IMR-90 (cell line): Measurements from ENCODE around the gene FXYD6. TPM values are rescaled to one million over a fixed set of nuclear protein-coding genes. Genes with fewer than 3 reads are reported as not detected.

Experiments used
- ATAC-seq: fragments of 200-7000 bp; cut with Tn5 transposase; 2 replicates; pipeline ENCODE4 v1.9.1; 2020; ENCODE audit warnings: low read depth, mild to moderate bottlenecking, moderate library complexity
- BruUV-seq: library from RNA; stranded (reverse); fragments of 400-500 nt; replicated peaks from 2 replicates; lab custom pipeline; 2021; lab: Mats Ljungman, UMichigan
- CTCF ChIA-PET: fragments of 300-600 bp; formaldehyde crosslinking; extraction: SDS; loops from one replicate; lab custom pipeline; 2021; ENCODE audit warnings: antibody characterized with exemption; lab: Yijun Ruan, JAX
- POLR2A ChIA-PET: fragments of 300-600 bp; sonication (Branson Sonifier 250); formaldehyde crosslinking; loops from one replicate; lab custom pipeline; 2022; ENCODE audit warnings: antibody characterized with exemption; ENCODE audit not compliant: unreplicated experiment; lab: Charles Lee
- DNase-seq: peaks from one replicate; pipeline ENCODE4 v3.0.0; 2013
- H2AFZ ChIP-seq: replicated peaks from 2 replicates; pipeline ENCODE3; 2013; ENCODE audit warnings: low read length, mild to moderate bottlenecking; ENCODE audit not compliant: poor library complexity
- H2AK5ac ChIP-seq: 2 replicates; pipeline ENCODE4 v1.6.1; 2013; ENCODE audit warnings: low read depth, low read length, inconsistent platforms
- H2AK9ac ChIP-seq: replicated peaks from 2 replicates; pipeline ENCODE3; 2013; ENCODE audit warnings: mild to moderate bottlenecking, low read depth, low read length, moderate library complexity; ENCODE audit not compliant: poor library complexity
- H2BK120ac ChIP-seq: 2 replicates; pipeline ENCODE4 v1.6.1; 2013; ENCODE audit warnings: low read depth, low read length, inconsistent platforms
- H2BK15ac ChIP-seq: 3 replicates; pipeline ENCODE4 v1.6.1; 2013; ENCODE audit warnings: low read depth, low read length, inconsistent platforms
- H2BK20ac ChIP-seq: 2 replicates; pipeline ENCODE4 v1.6.1; 2013; ENCODE audit warnings: low read depth, mild to moderate bottlenecking, inconsistent platforms, low read length, moderate library complexity
- H2BK5ac ChIP-seq: 2 replicates; pipeline ENCODE4 v1.6.1; 2013; ENCODE audit warnings: mild to moderate bottlenecking, low read depth, low read length, inconsistent platforms; ENCODE audit not compliant: poor library complexity, severe bottlenecking
- H3K14ac ChIP-seq: replicated peaks from 2 replicates; pipeline ENCODE4 v1.6.1; 2013; ENCODE audit warnings: low read depth, low read length, inconsistent platforms
- H3K18ac ChIP-seq: 2 replicates; pipeline ENCODE4 v1.6.1; 2013; ENCODE audit warnings: low read depth, low read length, control low read depth
- H3K23ac ChIP-seq: 2 replicates; pipeline ENCODE4 v1.6.1; 2013; ENCODE audit warnings: low read depth, low read length, inconsistent platforms
- H3K27ac ChIP-seq: 2 replicates; pipeline ENCODE4 v1.5.1; 2013; ENCODE audit warnings: mild to moderate bottlenecking, control low read depth, low read length; ENCODE audit not compliant: insufficient read depth
- H3K27me3 ChIP-seq: 2 replicates; pipeline ENCODE4 v1.6.1; 2013; ENCODE audit warnings: low read length; ENCODE audit not compliant: control insufficient read depth, insufficient read depth
- H3K36me3 ChIP-seq: 2 replicates; pipeline ENCODE4 v1.6.1; 2013; ENCODE audit warnings: low read length, mixed read lengths; ENCODE audit not compliant: control insufficient read depth, insufficient read depth
- H3K4ac ChIP-seq: 2 replicates; pipeline ENCODE4 v1.6.1; 2013; ENCODE audit warnings: low read depth, low read length, inconsistent platforms
- H3K4me1 ChIP-seq: 2 replicates; pipeline ENCODE4 v1.6.1; 2013; ENCODE audit warnings: low read length, mixed read lengths; ENCODE audit not compliant: control insufficient read depth, insufficient read depth
- H3K4me2 ChIP-seq: 2 replicates; pipeline ENCODE4 v1.6.1; 2013; ENCODE audit warnings: low read depth, mild to moderate bottlenecking, control low read depth, low read length, moderate library complexity
- H3K4me3 ChIP-seq: 2 replicates; pipeline ENCODE4 v1.5.1; 2013; ENCODE audit warnings: low read depth, mild to moderate bottlenecking, control low read depth, low read length, moderate library complexity; ENCODE audit not compliant: insufficient read depth
- H3K56ac ChIP-seq: 2 replicates; pipeline ENCODE4 v1.6.1; 2013; ENCODE audit warnings: low read length, inconsistent platforms; ENCODE audit not compliant: insufficient read depth; ENCODE audit errors: extremely low read depth
- H3K79me1 ChIP-seq, 2 experiments: 2 replicates each; pipeline ENCODE4 v1.6.1; 2013; ENCODE audit warnings: low read length in 2 of 2, inconsistent platforms in 1 of 2, low read depth in 1 of 2
- H3K9ac ChIP-seq: 2 replicates; pipeline ENCODE4 v1.6.1; 2013; ENCODE audit warnings: low read depth, low read length, control low read depth
- H3K9me1 ChIP-seq: 2 replicates; pipeline ENCODE4 v1.6.1; 2013; ENCODE audit warnings: low read length, inconsistent platforms; ENCODE audit not compliant: insufficient read depth
- H3K9me3 ChIP-seq: 2 replicates; pipeline ENCODE4 v1.6.1; 2013; ENCODE audit warnings: low read length; ENCODE audit not compliant: control insufficient read depth, insufficient read depth
- H4K20me1 ChIP-seq: 2 replicates; pipeline ENCODE4 v1.6.1; 2013; ENCODE audit warnings: low read length, inconsistent platforms; ENCODE audit not compliant: insufficient read depth
- H4K5ac ChIP-seq: 2 replicates; pipeline ENCODE4 v1.6.1; 2013; ENCODE audit warnings: mild to moderate bottlenecking, low read depth, low read length, control low read depth
- H4K8ac ChIP-seq, 2 experiments: 2 replicates each; pipeline ENCODE4 v1.6.1; 2013; ENCODE audit warnings: low read depth in 2 of 2, low read length in 2 of 2, control low read depth in 1 of 2, inconsistent platforms in 1 of 2
- H4K91ac ChIP-seq: 2 replicates; pipeline ENCODE4 v1.6.1; 2013; ENCODE audit warnings: low read depth, low read length, inconsistent platforms; ENCODE audit not compliant: insufficient read depth
- BHLHE40 ChIP-seq: fragments of 150-350 bp; IDR thresholded peaks from 2 replicates; pipeline ENCODE4 v1.6.1; 2016; ENCODE audit warnings: mild to moderate bottlenecking, low read depth, low read length
- CEBPB ChIP-seq: IDR thresholded peaks from 2 replicates; pipeline ENCODE4 v1.6.1; 2012; ENCODE audit warnings: low read depth, low read length, improper control_type of control experiment
- CHD1 ChIP-seq: IDR thresholded peaks from 2 replicates; pipeline ENCODE4 v1.6.1; 2012; ENCODE audit warnings: low read depth, low read length, improper control_type of control experiment
- CTCF ChIP-seq: conservative IDR thresholded peaks from 2 replicates; pipeline ENCODE4 v1.5.1; 2012; ENCODE audit warnings: mild to moderate bottlenecking, low read depth, low read length, improper control_type of control experiment
- ELK1 ChIP-seq: fragments of 150-350 bp; IDR thresholded peaks from 2 replicates; pipeline ENCODE4 v1.6.1; 2016; ENCODE audit warnings: low read depth, mild to moderate bottlenecking, low read length, moderate library complexity, borderline replicate concordance
- FOS ChIP-seq: fragments of 150-350 bp; IDR thresholded peaks from 2 replicates; pipeline ENCODE4 v1.6.1; 2016; ENCODE audit warnings: low read depth, low read length
- MAFK ChIP-seq: IDR thresholded peaks from 2 replicates; pipeline ENCODE4 v1.6.1; 2012; ENCODE audit warnings: low read depth, low read length, improper control_type of control experiment
- MAZ ChIP-seq: IDR thresholded peaks from 2 replicates; pipeline ENCODE4 v1.6.1; 2012; ENCODE audit warnings: low read depth, mild to moderate bottlenecking, low read length, improper control_type of control experiment, moderate library complexity, borderline replicate concordance
- MXI1 ChIP-seq: IDR thresholded peaks from 2 replicates; pipeline ENCODE4 v1.6.1; 2012; ENCODE audit warnings: low read depth, mild to moderate bottlenecking, low read length, moderate library complexity, borderline replicate concordance
- NFE2L2 ChIP-seq: fragments of 150-350 bp; IDR thresholded peaks from 2 replicates; pipeline ENCODE4 v1.6.1; 2016; ENCODE audit warnings: low read depth, mild to moderate bottlenecking, low read length
- POLR2A ChIP-seq: IDR thresholded peaks from 2 replicates; pipeline ENCODE4 v1.6.1; 2012; ENCODE audit warnings: mild to moderate bottlenecking, low read depth, low read length
- RAD21 ChIP-seq: IDR thresholded peaks from 2 replicates; pipeline ENCODE4 v1.6.1; 2012; ENCODE audit warnings: low read length, improper control_type of control experiment
- RCOR1 ChIP-seq: IDR thresholded peaks from 2 replicates; pipeline ENCODE4 v1.6.1; 2012; ENCODE audit warnings: mild to moderate bottlenecking, low read length, improper control_type of control experiment; ENCODE audit not compliant: insufficient replicate concordance
- RFX5 ChIP-seq: IDR thresholded peaks from 2 replicates; pipeline ENCODE4 v1.8.0; 2012; ENCODE audit warnings: low read depth, mild to moderate bottlenecking, low read length, moderate library complexity
- SMC3 ChIP-seq: fragments of 150-350 bp; IDR thresholded peaks from 2 replicates; pipeline ENCODE4 v1.6.1; 2016; ENCODE audit warnings: low read depth, mild to moderate bottlenecking, antibody characterized with exemption, low read length, moderate library complexity
- USF2 ChIP-seq: fragments of 150-350 bp; IDR thresholded peaks from 2 replicates; pipeline ENCODE4 v1.6.1; 2017; ENCODE audit warnings: mild to moderate bottlenecking, antibody characterized with exemption, low read length, low read depth
- WGBS, 2 experiments: methylation state at CpG; one replicate each; pipeline versions ENCODE4 v1.1.5 to v1.1.7; 2013; ENCODE audit warnings: missing lambda C conversion rate in 2 of 2; ENCODE audit not compliant: insufficient read length in 1 of 2; ENCODE audit errors: extremely low coverage in 2 of 2; 5-methylcytosine and 5-hydroxymethylcytosine counted together
- dilution Hi-C: fragments of 300-500 bp; cut with HindIII; formaldehyde crosslinking; loops from one replicate; pipeline ENCODE4 v1.14.3; 2018; ENCODE audit warnings: low sequenced_read_pairs; ENCODE audit not compliant: unreplicated experiment
- in situ Hi-C: fragments of 300-500 bp; cut with MboI; formaldehyde crosslinking; loops from 3 replicates; pipeline ENCODE4 v1.14.3; 2019; ENCODE audit warnings: low sequenced_read_pairs, inconsistent platforms, mixed read lengths
- intact Hi-C: fragments of 100-400 bp; cut with micrococcal nuclease; formaldehyde crosslinking; loops from 2 replicates; pipeline ENCODE4 v1.10.0; 2022
- polyA plus RNA-seq, 3 experiments: library from polyadenylated mRNA; depleted of rRNA; stranded (reverse); fragments of >200 nt; gene quantifications; 2 replicates each; pipeline ENCODE4 v1.2.3, GENCODE V29; 2012; ENCODE audit warnings: low replicate concordance in 1 of 3
- total RNA-seq: library from RNA; depleted of rRNA; stranded (reverse); fragments of >200 nt; gene quantifications from 2 replicates; pipeline ENCODE4 v1.2.3, GENCODE V29; 2012

FXYD6 gene
- total and polyA plus RNA-seq, 2 of the 4 experiments (the other 2 are of a cell fraction) = 0.32 TPM; not detected in 1

GRCh38 chr11:117820516-117820915 lies 55.9 kb downstream of the FXYD6 start:
- no peak overlapping the region for H4K8ac ChIP-seq
- H3K79me1 ChIP-seq = no peaks in the 10 kb centered on the region
- no peaks in the 10 kb centered on the region for H3K9me1 ChIP-seq
- H4K91ac ChIP-seq = no peak overlapping the region
- no peak overlapping the region for H3K18ac ChIP-seq
- no peak overlapping the region for H3K4me3 ChIP-seq
- H3K27me3 ChIP-seq = no peaks in the 10 kb centered on the region; the same call in 1 of the 2 replicates
- no peak overlapping the region for H3K23ac ChIP-seq
- TF ChIP-seq CHD1 = no peak
- no peak for TF ChIP-seq MAFK
- TF ChIP-seq BHLHE40 = no peak
- TF ChIP-seq CEBPB = no peak
- no peak for TF ChIP-seq RAD21
- TF ChIP-seq MXI1 = no peak
- no peak for TF ChIP-seq NFE2L2
- no peak for TF ChIP-seq FOS
- no peak for TF ChIP-seq POLR2A
- no peak for TF ChIP-seq ELK1
- TF ChIP-seq MAZ = no peak
- no peak for TF ChIP-seq USF2
- no peak for TF ChIP-seq CTCF
- TF ChIP-seq RFX5 = no peak
- no peak for TF ChIP-seq SMC3
- no peak for TF ChIP-seq RCOR1
- H2BK15ac ChIP-seq = no peak overlapping the region
- no peaks in the 10 kb centered on the region for H3K9me3 ChIP-seq
- H3K4me2 ChIP-seq = no peak overlapping the region
- H2BK120ac ChIP-seq = no peak overlapping the region
- H2BK20ac ChIP-seq = no peak overlapping the region
- ATAC-seq = no peak
- no peak overlapping the region for H3K14ac ChIP-seq
- H3K4me1 ChIP-seq = peaks cover 5% of the 10 kb centered on the region; the same call in 1 of the 2 replicates
- H4K5ac ChIP-seq = no peak overlapping the region
- no peak overlapping the region for H2AK5ac ChIP-seq
- no peak overlapping the region for H3K4ac ChIP-seq
- H3K36me3 ChIP-seq = no peaks in the 10 kb centered on the region
- no peaks in the 10 kb centered on the region for H4K20me1 ChIP-seq
- ChIA-PET CTCF (interaction anchor here (1.0 kb wide), 1 partner anchor 394 kb away, joined by 3 read pairs; no protein-coding TSS in a partner anchor), POLR2A (no interaction called here)
- H2AFZ ChIP-seq = no peak overlapping the region
- WGBS, 2 experiments = no CpG with 5 or more reads among the region's 10 CpGs
- in situ Hi-C loops (no loop called here), dilution Hi-C loops (no loop called here), intact Hi-C loops (no loop called here)
- BruUV-seq = no TSS peak
- H2AK9ac ChIP-seq = no peak overlapping the region
- H2BK5ac ChIP-seq = no peak overlapping the region
- no peak for DNase-seq
- no peak overlapping the region for H3K9ac ChIP-seq
- H3K56ac ChIP-seq = no peak overlapping the region
- H3K27ac ChIP-seq = no peak overlapping the region
